Neural cell (in vitro differentiated cells): ENCODE data around the gene TBATA.

Experiments used
- CTCF ChIP-seq: fragments of 450-650 bp; IDR thresholded peaks from 2 replicates; pipeline ENCODE4 v1.5.1; 2014; ENCODE audit warnings: antibody characterized with exemption, mild to moderate bottlenecking, moderate library complexity; ENCODE audit not compliant: poor library complexity, severe bottlenecking
- EP300 ChIP-seq: fragments of 450-650 bp; conservative IDR thresholded peaks from 2 replicates; pipeline ENCODE4 v1.6.1; 2014; ENCODE audit warnings: antibody characterized with exemption, mild to moderate bottlenecking, moderate library complexity; ENCODE audit not compliant: poor library complexity, severe bottlenecking
- EZH2 ChIP-seq: fragments of 200-600, 300-800 bp; shearing (Covaris generic), sonication (generic); IDR thresholded peaks from 2 replicates; pipeline ENCODE4 v1.6.1; 2014; ENCODE audit warnings: antibody characterized with exemption, low read length, borderline replicate concordance, mild to moderate bottlenecking; ENCODE audit not compliant: insufficient read depth, poor library complexity, severe bottlenecking
- POLR2AphosphoS5 ChIP-seq: IDR thresholded peaks from 2 replicates; pipeline ENCODE4 v1.6.1; 2012
- SMC3 ChIP-seq: fragments of 450-650 bp; conservative IDR thresholded peaks from 2 replicates; pipeline ENCODE4 v1.6.1; 2014; ENCODE audit warnings: antibody characterized with exemption, mild to moderate bottlenecking, moderate library complexity; ENCODE audit not compliant: poor library complexity
- TAF1 ChIP-seq: IDR thresholded peaks from 2 replicates; pipeline ENCODE4 v1.6.1; 2012; ENCODE audit warnings: low read depth

DNA sequence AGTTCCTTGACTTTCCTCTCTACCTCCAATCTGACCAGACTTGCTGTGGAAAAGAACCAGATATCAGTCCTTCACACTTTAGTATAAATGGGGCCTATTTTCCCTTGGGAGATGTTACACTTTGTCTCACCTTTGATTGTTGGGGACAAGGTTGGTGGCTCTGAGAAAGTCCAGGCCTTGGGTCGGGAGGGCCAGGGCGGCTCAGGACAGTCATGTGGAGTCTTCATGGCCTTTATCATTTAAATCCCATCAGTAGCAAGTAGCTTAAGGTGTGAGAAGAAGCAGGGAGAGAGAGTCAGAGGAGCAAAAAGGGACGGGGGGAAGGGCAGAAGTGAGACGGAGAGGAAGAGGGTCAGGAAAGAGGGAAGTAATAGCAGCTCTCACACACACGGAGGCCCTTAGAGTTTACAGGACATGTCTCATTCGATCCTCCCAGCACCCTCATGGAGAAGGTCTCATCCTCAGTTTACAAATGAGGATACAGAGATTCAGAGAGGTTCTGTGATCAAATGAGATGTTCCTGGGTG is 40.5 kb downstream of the TBATA start:
- TF ChIP-seq EP300 = no peak
- TF ChIP-seq POLR2AphosphoS5 = no peak
- no peak for TF ChIP-seq EZH2
- TF ChIP-seq TAF1 = no peak
- no peak for TF ChIP-seq CTCF
- TF ChIP-seq SMC3 = no peak
